GM19324 (cell line): ENCODE measurements around the gene ATP1B2.
"Not testable (repeated sequence)": the region's sequence is repeated elsewhere in the genome, so short reads cannot be mapped to it uniquely, and the experiment has no call there.

ENCODE experiments used
- ATAC-seq: cut with Tn5 transposase; IDR thresholded peaks from one replicate; pipeline ENCODE4 v1.9.1; 2021; ENCODE audit warnings: mild to moderate bottlenecking, moderate library complexity; ENCODE audit not compliant: unreplicated experiment, low FRiP score

The ATP1B2 gene

GRCh38 chr17:7633093-7633492, 17.6 kb upstream of the ATP1B2 start:
- no peak for ATAC-seq

DNA sequence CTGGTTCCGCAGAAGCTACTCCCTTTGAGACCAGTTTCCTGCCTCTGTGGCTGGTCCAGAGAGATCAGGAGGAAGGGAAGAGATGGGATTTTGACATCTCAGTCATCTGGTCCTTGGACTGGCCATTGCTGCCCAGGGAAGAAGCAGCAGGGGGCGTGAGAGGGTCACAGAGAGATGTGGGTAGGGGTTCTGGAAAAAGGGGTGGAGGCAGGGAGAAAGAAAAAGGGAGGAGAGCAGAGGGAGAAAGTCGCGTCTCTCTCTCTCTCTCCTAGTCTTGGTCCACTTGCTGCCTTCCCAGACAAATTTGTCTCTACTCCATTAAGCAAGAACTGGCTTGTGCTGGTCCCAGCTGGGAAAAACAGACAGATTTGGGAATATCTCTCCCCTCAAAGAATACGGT, 16.3 kb upstream of the ATP1B2 start:
- no peak for ATAC-seq

DNA sequence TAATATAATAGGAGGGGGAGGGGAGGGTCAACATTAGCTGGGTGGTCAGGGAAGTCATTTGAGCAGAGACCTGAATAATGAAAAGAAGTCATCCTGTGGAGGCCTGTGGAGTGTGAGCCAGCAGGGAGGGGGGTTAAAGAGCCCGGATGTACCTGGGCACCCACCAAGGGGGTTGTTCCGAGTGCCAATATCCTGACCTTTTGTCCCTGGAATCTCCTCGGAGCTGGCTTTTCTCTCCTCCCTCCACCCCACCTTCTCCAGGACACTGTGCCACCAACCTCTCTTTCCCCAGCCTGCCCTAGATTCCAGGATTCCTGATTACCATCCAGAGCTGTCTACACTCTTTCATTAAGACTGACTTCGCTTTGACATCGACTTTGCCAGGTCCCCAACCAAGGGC, 14.6 kb upstream of the ATP1B2 start:
- no peak for ATAC-seq

- no peak for ATAC-seq
Measured at GRCh38 chr17:7640783-7641182, 9.9 kb upstream of the ATP1B2 start.

DNA sequence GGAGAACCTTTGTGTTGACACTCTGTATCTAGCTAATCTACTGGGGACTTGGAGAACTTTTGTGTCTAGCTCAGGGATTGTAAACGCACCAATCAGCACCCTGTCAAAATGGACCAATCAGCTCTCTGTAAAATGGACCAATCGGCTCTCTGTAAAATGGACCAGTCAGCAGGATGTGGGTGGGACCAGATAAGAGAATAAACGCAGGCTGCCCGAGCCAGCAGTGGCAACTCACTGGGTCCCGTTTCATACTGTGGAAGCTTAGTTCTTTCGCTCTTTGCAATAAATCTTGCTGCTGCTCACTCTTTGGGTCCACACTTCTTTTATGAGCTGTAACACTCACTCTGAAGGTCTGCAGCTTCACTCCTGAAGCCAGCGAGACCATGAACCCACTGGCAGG, 9.1 kb upstream of the ATP1B2 start:
- not testable (repeated sequence) for ATAC-seq

GRCh38 chr17:7644775-7645174, 6.0 kb upstream of the ATP1B2 start:
- ATAC-seq = no peak

- no peak for ATAC-seq
Measured at GRCh38 chr17:7646457-7646856, 4.3 kb upstream of the ATP1B2 start.

DNA sequence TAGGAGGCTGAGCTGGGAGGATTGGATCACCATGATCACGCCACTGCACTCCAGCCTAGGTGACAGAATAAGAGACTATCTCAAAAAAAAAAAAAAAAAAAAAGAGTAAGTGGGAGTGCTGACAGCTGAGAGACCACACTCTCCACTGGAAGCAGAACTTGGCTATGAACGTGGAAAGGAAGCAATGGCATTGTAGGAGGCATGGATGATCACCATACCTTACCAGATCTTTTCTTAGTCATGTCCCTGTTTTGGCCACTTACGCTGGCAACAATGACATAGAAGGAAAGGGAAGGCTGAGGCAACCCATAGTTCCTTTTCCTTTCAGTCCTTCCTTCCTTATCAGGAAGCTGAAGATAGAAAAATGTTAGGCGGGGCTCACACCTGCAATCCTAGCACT, 3.7 kb upstream of the ATP1B2 start:
- ATAC-seq = no peak

- no peak for ATAC-seq
Measured at GRCh38 chr17:7651097-7651664, 455 bp downstream of the ATP1B2 start.

DNA sequence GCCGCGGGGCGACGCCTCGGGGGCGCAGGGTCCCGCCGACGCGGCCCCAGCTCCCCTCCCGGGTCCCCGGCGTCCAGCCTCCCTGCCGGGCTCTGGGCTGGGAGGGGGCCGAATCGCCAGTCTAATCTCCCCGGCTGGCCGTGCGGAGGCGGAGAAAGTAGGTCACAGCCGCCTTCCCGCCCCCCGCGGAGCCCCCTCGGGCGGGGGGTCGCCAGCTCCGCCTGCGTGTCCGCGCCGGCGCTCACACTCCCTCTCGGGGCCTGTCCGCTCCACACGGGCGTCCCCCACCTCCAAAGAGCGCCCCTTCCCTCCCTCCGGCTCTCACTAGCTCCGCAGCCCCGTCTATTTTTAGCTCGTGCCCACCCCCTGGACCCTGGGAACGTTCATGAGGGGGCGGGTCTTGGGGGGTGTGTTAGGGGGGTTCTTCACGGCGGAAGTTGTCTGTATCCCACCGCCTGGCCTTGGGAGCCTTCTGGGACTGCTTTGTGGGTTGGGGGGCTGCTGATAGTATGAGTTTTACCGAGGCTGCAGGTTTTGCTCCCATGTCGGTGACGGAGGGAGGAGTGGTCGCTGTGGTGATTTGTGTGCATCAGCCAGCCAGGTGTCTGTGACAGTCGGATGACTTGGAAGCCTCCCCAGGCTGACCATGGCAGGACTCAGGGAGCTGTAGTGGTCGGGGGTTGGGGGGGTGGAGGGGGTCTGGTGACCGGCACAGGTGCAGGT, 1.1 kb downstream of the ATP1B2 start:
- ATAC-seq = no peak

DNA sequence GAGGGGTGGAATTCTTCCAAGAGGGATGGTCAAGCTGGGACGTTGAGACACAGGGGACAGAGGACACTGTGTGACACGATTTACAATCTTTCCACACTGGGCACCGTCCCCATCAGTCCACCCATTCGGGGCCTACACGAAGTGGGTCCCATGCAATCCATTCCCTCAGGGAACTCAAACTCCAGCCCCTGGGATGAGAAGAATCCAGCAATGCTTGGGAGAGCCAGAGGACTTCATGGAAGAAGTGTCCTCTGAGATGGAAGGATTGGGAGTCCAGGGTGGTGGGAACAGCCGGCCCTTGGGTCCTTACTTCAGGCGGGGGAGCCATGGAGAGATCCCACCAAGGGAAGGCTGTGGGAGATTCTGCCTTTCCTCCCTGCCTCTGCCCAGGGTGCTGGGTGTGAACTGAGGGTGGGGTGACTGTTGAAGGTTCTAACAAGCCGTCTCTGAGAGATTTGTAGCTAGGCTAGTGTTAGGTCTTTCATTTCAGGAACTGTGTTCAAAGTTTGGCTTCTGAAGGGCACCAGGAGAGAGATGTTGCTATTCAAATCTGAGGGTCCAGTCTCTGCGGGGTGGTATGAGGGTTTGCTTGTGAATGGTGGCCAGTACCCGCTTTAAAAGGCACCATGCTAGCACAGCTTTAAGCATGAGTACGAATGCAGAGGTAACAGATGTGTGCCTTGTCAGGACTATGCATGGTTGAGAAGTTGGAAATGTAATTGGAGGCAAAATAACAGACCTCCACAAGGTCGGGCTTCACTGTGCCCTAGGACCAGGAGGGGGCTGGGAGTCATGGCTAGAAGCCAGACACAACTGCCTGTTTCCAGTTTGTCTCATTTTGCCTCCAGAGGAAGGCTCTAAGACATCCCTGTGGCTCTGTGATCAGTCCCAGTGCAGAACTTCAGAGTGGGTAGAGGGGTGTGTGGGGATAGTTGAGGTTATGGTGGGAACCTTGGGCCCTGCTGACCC, 1.9 kb downstream of the ATP1B2 start:
- ATAC-seq = no peak

DNA sequence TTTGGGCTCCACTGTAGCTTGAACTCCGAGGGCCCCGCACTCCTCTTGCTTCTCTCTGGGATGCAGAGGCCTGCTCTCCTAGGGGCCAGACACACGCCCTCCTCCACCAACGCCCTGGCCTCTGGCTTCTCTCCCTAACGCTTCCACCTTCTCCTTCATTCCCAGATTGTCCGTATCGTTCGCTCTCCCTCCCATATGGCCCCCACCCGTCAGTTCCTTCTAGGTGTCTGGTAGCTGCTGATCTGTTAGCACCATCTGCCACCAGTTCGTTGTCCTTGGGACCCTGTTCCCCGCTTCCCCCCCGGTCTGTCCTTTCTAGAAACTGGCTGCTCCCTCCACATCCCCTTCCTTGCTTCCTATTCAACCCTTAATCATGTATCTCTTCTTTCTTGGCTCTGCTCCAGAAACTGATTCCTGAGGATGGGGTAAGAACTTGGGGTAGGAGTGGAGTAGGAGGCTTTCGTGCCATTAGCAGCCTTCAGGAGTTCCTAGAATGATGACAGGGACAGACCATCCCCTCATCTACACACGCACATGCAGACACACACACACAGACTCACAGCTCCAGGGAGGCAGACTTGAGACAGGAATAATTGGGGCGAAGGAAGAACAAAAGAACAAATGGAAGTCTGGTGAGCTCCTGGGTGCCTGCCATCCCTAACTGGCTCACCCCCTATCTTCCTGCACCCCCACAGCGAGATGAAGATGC, 4.3 kb downstream of the ATP1B2 start:
- no peak for ATAC-seq

DNA sequence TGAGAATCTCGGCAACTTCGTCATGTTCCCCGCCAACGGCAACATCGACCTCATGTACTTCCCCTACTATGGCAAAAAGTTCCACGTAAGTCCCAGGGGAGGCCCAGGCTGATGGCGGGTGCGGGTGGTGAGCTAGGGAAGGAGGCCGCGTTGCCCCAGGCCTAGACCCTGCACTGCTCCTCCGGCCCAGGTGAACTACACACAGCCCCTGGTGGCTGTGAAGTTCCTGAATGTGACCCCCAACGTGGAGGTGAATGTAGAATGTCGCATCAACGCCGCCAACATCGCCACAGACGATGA, 4.8 kb downstream of the ATP1B2 start:
- no peak for ATAC-seq

- no peak for ATAC-seq
Measured at GRCh38 chr17:7656958-7657609, 6.4 kb downstream of the ATP1B2 start.

DNA sequence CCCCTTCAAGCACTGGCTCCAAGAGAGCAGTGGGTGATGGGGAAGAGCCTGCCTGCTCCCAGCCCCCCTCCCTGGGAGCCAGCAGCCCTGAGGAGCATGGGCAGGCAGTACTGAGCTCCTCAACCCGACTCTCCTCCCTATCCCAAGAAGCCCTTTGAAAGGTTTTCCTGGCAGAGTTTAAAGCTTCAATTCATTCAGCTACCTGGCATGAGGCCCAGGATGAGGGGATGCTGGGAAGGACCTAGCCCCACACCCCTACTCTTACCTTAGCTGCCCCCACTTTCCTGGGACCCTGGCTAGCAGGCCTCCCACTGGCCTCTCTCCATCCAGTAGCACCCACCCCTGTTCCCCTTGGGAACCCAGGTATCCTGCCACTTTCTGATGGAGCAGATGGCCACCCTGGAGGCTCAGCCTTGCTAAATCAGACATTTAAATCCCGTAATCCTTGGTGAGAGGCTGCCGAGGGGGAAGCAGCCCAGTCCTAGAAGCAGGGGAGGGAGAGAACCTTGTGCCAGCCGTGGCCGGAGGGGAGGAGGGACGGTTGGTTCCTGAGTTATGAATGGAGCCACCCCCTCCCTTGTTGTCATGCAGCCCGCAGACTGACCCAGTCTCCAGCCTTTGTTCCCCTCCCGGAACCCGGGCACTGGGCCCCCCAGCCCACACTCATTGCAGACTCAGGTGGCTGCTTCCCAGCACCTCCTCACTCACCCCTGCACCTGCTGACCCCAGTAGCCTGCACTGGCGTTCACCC, 17.1 kb downstream of the ATP1B2 start:
- no peak for ATAC-seq

DNA sequence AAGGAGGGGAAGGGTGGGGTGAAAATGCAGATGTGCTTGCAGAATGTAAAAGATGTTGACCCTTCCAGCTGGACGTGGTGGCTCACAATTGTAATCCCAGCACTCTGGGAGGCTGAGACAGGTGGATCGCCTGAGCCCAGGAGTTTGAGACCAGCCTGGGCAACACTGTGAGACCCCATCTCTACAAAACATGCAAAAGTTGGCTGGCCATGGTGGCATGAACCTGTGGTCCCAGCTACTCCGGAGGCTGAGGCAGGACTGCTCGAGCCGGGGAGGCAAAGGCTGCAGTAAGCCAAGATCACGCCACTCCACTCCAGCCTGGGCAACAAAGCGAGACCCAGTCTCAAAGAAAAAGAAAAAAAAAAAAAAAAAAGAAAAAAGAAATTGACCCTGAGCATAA, 17.8 kb downstream of the ATP1B2 start:
- no peak for ATAC-seq

DNA sequence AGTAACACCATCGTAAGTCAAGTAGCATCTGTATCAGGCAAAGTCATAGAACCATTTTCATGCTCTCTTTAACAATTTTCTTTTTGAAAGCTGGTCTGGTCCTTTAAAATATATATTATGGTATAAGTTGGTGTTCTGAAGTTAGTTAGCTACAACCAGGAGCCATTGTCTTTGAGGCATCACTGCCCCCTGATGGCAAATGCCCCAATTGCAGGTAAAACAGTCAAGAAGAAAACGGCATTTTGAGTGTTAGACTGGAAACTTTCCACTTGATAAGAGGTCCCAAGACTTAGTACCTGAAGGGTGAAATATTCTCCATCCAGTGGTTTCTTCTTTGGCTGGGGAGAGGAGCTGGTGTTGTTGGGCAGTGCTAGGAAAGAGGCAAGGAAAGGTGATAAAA, 22.5 kb downstream of the ATP1B2 start:
- no peak for ATAC-seq

- no peak for ATAC-seq
Measured at GRCh38 chr17:7674934-7675333, 24.2 kb downstream of the ATP1B2 start.

DNA sequence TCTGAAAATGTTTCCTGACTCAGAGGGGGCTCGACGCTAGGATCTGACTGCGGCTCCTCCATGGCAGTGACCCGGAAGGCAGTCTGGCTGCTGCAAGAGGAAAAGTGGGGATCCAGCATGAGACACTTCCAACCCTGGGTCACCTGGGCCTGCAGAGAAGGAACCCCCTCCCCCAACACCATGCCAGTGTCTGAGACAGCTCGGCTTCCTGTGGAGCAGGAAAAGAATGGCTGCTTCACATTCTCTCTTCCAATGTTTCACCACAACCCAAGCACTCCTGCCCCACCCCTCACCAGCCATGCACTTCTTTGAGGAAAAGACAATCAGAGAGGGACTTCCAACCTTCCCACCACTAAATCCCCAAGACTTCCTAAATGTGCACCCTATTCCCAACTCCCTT, 25.8 kb downstream of the ATP1B2 start:
- no peak for ATAC-seq
